Measurements from ENCODE around the gene GATD1.

GATD1 gene

DNA sequence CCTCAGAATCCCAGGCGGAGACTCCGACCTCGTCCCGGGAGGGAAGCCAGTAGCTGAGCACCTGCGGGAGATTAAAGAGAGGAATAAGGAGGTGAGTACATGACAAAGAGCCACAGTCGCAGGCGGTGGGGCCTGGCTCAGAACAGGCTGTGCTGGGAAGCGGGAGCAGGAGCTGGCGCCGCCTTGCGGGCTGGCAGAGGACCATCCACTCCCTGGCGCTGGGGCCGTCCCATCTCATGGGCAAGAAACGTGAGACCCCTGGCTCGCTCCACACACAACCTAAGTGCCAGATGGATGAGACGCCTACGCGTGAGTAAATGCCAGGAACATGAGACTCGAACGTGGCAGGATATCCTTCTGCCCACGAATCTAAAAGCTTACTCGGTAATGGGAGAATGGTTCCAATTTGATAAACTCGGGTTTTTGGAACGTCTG lies 6.3 kb upstream of the GATD1 start:
- no peak overlapping the region for H2BK120ac ChIP-seq (ENCODE audit: insufficient read depth, low read length, poor library complexity)
- no peak overlapping the region for H2BK5ac ChIP-seq (ENCODE audit: low read depth, low read length, poor library complexity)
- no peak overlapping the region for H2AFZ ChIP-seq (ENCODE audit: insufficient read depth, low read length, poor library complexity)
- H3K27me3 ChIP-seq (ENCODE audit: insufficient read depth, low read length), result no peaks in the 10 kb centered on the region
- no peak overlapping the region for H3K23ac ChIP-seq (ENCODE audit: low read length)
- H4K91ac ChIP-seq (ENCODE audit: low read depth, low read length), result no peak overlapping the region
- no peaks in the 10 kb centered on the region for H3K79me2 ChIP-seq (ENCODE audit: control insufficient read depth, insufficient read depth, low read length, poor library complexity)
- no peak overlapping the region for H3K4me2 ChIP-seq (ENCODE audit: low read length)
- no peak overlapping the region for H3K18ac ChIP-seq (ENCODE audit: low read length)
- peak; percentile 50 to 70 for DNase-seq
- no peak overlapping the region for H3K27ac ChIP-seq (ENCODE audit: low read depth, low read length)
- H3K14ac ChIP-seq (ENCODE audit: low read length), result no peak overlapping the region
- H3K36me3 ChIP-seq (ENCODE audit: control insufficient read depth in 1 of 2, insufficient read depth in 2 of 2, low read length in 2 of 2), result peaks cover 9 to 10% of the 10 kb centered on the region in 2 experiments
- no CpG with 5 or more reads among the region's 24 CpGs for WGBS (ENCODE audit: extremely low coverage, insufficient coverage, insufficient read length)
- no peak overlapping the region for H3K9ac ChIP-seq (ENCODE audit: low read length)
- no peak overlapping the region for H2AK5ac ChIP-seq (ENCODE audit: low read length)
- no peak overlapping the region for H4K8ac ChIP-seq (ENCODE audit: low read depth, low read length)
- H4K12ac ChIP-seq (ENCODE audit: low read depth, low read length), result peak overlapping the region; percentile 39
- H3K4me1 ChIP-seq (ENCODE audit: control insufficient read depth in 1 of 2, insufficient read depth in 2 of 2, low read length in 2 of 2), result peaks cover 2 to 3% of the 10 kb centered on the region in 2 experiments
- no peak overlapping the region for H3K4me3 ChIP-seq (ENCODE audit: low read depth, low read length)
- no peak overlapping the region for H2BK12ac ChIP-seq (ENCODE audit: low read length)
- no peak overlapping the region for H3K4ac ChIP-seq (ENCODE audit: low read depth, low read length)
- H3K9me3 ChIP-seq (ENCODE audit: insufficient read depth, low read depth, low read length), result peaks cover 2% of the 10 kb centered on the region
- H3K79me1 ChIP-seq (ENCODE audit: low read length), result no peaks in the 10 kb centered on the region

GRCh38 chr11:782264-783174 lies 5.2 kb upstream of the GATD1 start:
- Histone ChIP-seq H3K79me2 (ENCODE audit: control insufficient read depth, insufficient read depth, low read length, poor library complexity) (peaks cover 8% of the 10 kb centered on the region), H2BK12ac (ENCODE audit: low read length) (no peak overlapping the region), H2BK120ac (ENCODE audit: insufficient read depth, low read length, poor library complexity) (no peak overlapping the region), H2AFZ (ENCODE audit: insufficient read depth, low read length, poor library complexity) (no peak overlapping the region), H4K12ac (ENCODE audit: low read depth, low read length) (no peak overlapping the region), H3K9me3 (ENCODE audit: insufficient read depth, low read depth, low read length) (peaks cover 2% of the 10 kb centered on the region), H2AK5ac (ENCODE audit: low read length) (no peak overlapping the region), H3K4me1 (ENCODE audit: control insufficient read depth in 1 of 2, insufficient read depth in 2 of 2, low read length in 2 of 2) (peaks cover 7 to 8% of the 10 kb centered on the region in 2 experiments), H3K4me3 (ENCODE audit: low read depth, low read length) (peak overlapping the region; percentile 7), H3K18ac (ENCODE audit: low read length) (no peak overlapping the region), H4K91ac (ENCODE audit: low read depth, low read length) (no peak overlapping the region), H4K8ac (ENCODE audit: low read depth, low read length) (no peak overlapping the region), H3K23ac (ENCODE audit: low read length) (no peak overlapping the region), H3K36me3 (ENCODE audit: control insufficient read depth in 1 of 2, insufficient read depth in 2 of 2, low read length in 2 of 2) (peaks cover 9 to 10% of the 10 kb centered on the region in 2 experiments), H3K14ac (ENCODE audit: low read length) (no peak overlapping the region), H3K4ac (ENCODE audit: low read depth, low read length) (no peak overlapping the region), H3K27ac (ENCODE audit: low read depth, low read length) (no peak overlapping the region), H3K27me3 (ENCODE audit: insufficient read depth, low read length) (no peaks in the 10 kb centered on the region), H3K79me1 (ENCODE audit: low read length) (peaks cover 3% of the 10 kb centered on the region), H3K4me2 (ENCODE audit: low read length) (no peak overlapping the region), H3K9ac (ENCODE audit: low read length) (no peak overlapping the region), H2BK5ac (ENCODE audit: low read depth, low read length, poor library complexity) (no peak overlapping the region)
- no CpG with 5 or more reads among the region's 36 CpGs for WGBS (ENCODE audit: extremely low coverage, insufficient coverage, insufficient read length)
- DNase-seq, result no peak

DNA sequence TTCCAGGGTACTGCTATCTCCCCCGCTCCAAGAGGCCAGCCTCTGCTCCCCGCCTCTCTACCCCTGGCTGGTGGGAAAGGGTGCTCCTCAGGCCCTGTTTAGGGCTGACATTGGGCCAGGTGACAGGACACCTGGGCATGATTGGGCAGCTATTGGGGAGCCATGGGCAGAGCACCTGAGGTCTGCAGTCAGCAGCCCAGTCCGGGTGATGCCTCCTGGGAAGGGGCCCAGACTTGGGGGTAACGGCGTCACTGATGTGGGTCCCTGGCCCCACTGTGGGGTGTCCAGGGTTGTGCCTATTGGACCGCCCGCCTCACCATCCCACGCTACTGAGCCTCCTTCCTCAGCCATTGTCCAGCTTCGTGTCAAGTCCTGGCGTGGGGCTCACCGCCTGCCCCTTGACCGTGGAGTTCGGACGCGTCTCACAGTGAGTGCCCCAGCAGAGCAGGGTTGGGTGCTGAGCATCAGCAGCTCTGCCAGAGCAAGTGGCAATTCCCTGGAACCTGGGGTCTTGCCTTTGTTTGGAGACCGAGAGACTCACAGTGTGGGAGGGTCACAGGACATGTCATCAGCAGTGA lies 2.8 kb upstream of the GATD1 start:
- WGBS (ENCODE audit: extremely low coverage, insufficient coverage, insufficient read length), result no CpG with 5 or more reads among the region's 16 CpGs
- peaks cover 9 to 10% of the 10 kb centered on the region in 2 experiments for H3K36me3 ChIP-seq (ENCODE audit: control insufficient read depth in 1 of 2, insufficient read depth in 2 of 2, low read length in 2 of 2)
- no peak overlapping the region for H4K91ac ChIP-seq (ENCODE audit: low read depth, low read length)
- no peak overlapping the region for H3K18ac ChIP-seq (ENCODE audit: low read length)
- peaks cover 19% of the 10 kb centered on the region for H3K79me2 ChIP-seq (ENCODE audit: control insufficient read depth, insufficient read depth, low read length, poor library complexity)
- no peak overlapping the region for H3K23ac ChIP-seq (ENCODE audit: low read length)
- DNase-seq, result no peak
- no peak overlapping the region for H3K14ac ChIP-seq (ENCODE audit: low read length)
- H3K4me1 ChIP-seq (ENCODE audit: control insufficient read depth in 1 of 2, insufficient read depth in 2 of 2, low read length in 2 of 2), result peaks cover 16 to 19% of the 10 kb centered on the region in 2 experiments
- no peak overlapping the region for H3K4me2 ChIP-seq (ENCODE audit: low read length)
- no peak overlapping the region for H4K12ac ChIP-seq (ENCODE audit: low read depth, low read length)
- no peak overlapping the region for H4K8ac ChIP-seq (ENCODE audit: low read depth, low read length)
- H2BK120ac ChIP-seq (ENCODE audit: insufficient read depth, low read length, poor library complexity), result no peak overlapping the region
- H2AK5ac ChIP-seq (ENCODE audit: low read length), result no peak overlapping the region
- no peak overlapping the region for H2BK5ac ChIP-seq (ENCODE audit: low read depth, low read length, poor library complexity)
- H3K9ac ChIP-seq (ENCODE audit: low read length), result no peak overlapping the region
- H3K79me1 ChIP-seq (ENCODE audit: low read length), result peaks cover 11% of the 10 kb centered on the region
- no peaks in the 10 kb centered on the region for H3K9me3 ChIP-seq (ENCODE audit: insufficient read depth, low read depth, low read length)
- H3K4ac ChIP-seq (ENCODE audit: low read depth, low read length), result no peak overlapping the region
- H2AFZ ChIP-seq (ENCODE audit: insufficient read depth, low read length, poor library complexity), result no peak overlapping the region
- H2BK12ac ChIP-seq (ENCODE audit: low read length), result no peak overlapping the region
- no peak overlapping the region for H3K27ac ChIP-seq (ENCODE audit: low read depth, low read length)
- no peak overlapping the region for H3K4me3 ChIP-seq (ENCODE audit: low read depth, low read length)
- no peaks in the 10 kb centered on the region for H3K27me3 ChIP-seq (ENCODE audit: insufficient read depth, low read length)

DNA sequence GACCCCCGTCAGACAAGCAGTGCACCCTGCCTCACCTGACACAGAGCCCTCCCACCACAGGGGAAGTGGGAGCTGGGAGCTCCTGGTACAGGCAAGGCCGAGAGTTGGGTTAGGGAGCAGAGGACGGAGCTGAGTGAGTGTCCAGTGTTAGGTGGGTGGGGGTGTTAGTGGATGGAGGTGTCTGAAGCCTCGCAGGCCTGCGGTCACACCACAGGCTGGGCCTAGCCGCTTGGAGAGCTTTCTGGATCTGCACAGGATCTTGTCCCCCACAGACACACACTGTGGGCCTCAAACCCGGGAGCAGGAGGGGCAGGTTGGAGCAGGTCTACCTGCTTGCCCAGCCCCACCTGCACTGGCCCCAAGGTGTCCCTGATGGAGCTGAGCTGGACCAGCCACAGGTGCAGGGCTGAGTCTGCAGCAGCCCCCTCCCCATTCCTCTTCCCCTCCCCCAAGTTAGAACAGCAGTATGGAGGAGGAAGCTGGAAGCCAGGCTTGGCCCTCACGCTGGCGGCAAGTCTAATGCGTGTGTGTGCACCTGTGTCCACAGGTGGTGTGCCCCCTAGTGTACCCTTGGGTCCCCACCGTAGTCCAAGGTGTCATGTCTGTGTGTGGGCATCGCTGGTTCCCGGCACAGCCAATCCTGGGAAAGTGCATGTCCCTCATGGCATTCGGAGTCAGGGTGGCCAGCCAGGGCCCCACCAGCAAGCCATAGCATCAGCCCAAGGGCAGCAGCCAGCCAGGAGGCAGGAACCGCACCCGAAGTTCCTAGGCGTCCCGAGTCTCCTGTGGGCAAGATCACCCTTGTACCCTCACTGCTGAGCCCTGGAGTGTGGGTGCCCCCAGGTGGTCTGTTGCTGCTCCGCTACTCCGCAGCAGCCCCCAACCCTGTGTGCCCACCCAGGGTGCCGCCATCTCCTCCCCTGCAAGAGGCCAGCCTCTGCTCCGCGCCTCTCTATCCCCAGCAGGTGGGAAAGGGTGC lies 2.0 kb upstream of the GATD1 start:
- Histone ChIP-seq H3K27me3 (ENCODE audit: insufficient read depth, low read length) (no peaks in the 10 kb centered on the region), H3K79me2 (ENCODE audit: control insufficient read depth, insufficient read depth, low read length, poor library complexity) (peaks cover 19% of the 10 kb centered on the region), H2AFZ (ENCODE audit: insufficient read depth, low read length, poor library complexity) (no peak overlapping the region), H3K18ac (ENCODE audit: low read length) (peak overlapping the region; percentile 25), H3K23ac (ENCODE audit: low read length) (no peak overlapping the region), H2AK5ac (ENCODE audit: low read length) (no peak overlapping the region), H3K79me1 (ENCODE audit: low read length) (peaks cover 11% of the 10 kb centered on the region), H3K36me3 (ENCODE audit: control insufficient read depth in 1 of 2, insufficient read depth in 2 of 2, low read length in 2 of 2) (peaks cover 10 to 11% of the 10 kb centered on the region in 2 experiments), H2BK120ac (ENCODE audit: insufficient read depth, low read length, poor library complexity) (no peak overlapping the region), H3K4me3 (ENCODE audit: low read depth, low read length) (peak overlapping the region; percentile 8), H3K9me3 (ENCODE audit: insufficient read depth, low read depth, low read length) (no peaks in the 10 kb centered on the region), H3K4me2 (ENCODE audit: low read length) (no peak overlapping the region), H2BK5ac (ENCODE audit: low read depth, low read length, poor library complexity) (no peak overlapping the region), H3K27ac (ENCODE audit: low read depth, low read length) (no peak overlapping the region), H4K91ac (ENCODE audit: low read depth, low read length) (no peak overlapping the region), H3K4ac (ENCODE audit: low read depth, low read length) (no peak overlapping the region), H3K4me1 (ENCODE audit: control insufficient read depth in 1 of 2, insufficient read depth in 2 of 2, low read length in 2 of 2) (peaks cover 17 to 20% of the 10 kb centered on the region in 2 experiments), H3K9ac (ENCODE audit: low read length) (no peak overlapping the region), H4K12ac (ENCODE audit: low read depth, low read length) (no peak overlapping the region), H3K14ac (ENCODE audit: low read length) (no peak overlapping the region), H4K8ac (ENCODE audit: low read depth, low read length) (no peak overlapping the region), H2BK12ac (ENCODE audit: low read length) (no peak overlapping the region)
- WGBS (ENCODE audit: extremely low coverage, insufficient coverage, insufficient read length), result no CpG with 5 or more reads among the region's 23 CpGs
- DNase-seq, result no peak
